ENCODE measurements around the gene TPMT. TPM values are rescaled to one million over a fixed set of nuclear protein-coding genes. Genes with fewer than 3 reads are reported as not detected.

Gene TPMT
- total and polyA plus RNA-seq, 12 donors, result 13.3 to 87.2 (median 20.1) TPM

- H3K36me3 ChIP-seq (replicated peaks in 1 of 2), result peaks cover 0 to 18% of the 10 kb centered on the region in 2 donors
- intact Hi-C loops (cut with DNase I), result no loop called here
- WGBS, 4 donors, result 95 to 100% (median 99%) methylated on average over 3 of the region's 3 CpGs
These were observed 13.4 kb upstream of the TPMT start for GRCh38 chr6:18168264-18168663.

GRCh38 chr6:18166312-18167036 is 11.6 kb upstream of the TPMT start:
- Histone ChIP-seq H3K36me3 (replicated peaks in 1 of 2) (peaks cover 0 to 29% of the 10 kb centered on the region in 2 donors), H3K4me3 (no peak overlapping the region), H3K27me3 (no peaks in the 10 kb centered on the region), H3K9me3 (replicated peaks in 1 of 3) (no peaks in the 10 kb centered on the region), H3K4me1 (replicated peaks in 1 of 2) (no peaks in the 10 kb centered on the region), H3K27ac (no peak overlapping the region)
- intact Hi-C loops (cut with DNase I), result no loop called here
- no peak for DNase-seq
- WGBS, 4 donors, result 92 to 97% (median 93%) methylated on average over 2 of the region's 2 CpGs
- TF ChIP-seq POLR2A (IDR thresholded peaks at IDR 0.05) (no peak), CTCF (IDR thresholded peaks at IDR 0.05) (no peak)

More at GRCh38 chr6:18168264-18168663, 13.4 kb upstream of the TPMT start:
- H3K27ac ChIP-seq, result no peak overlapping the region
- no peaks in the 10 kb centered on the region for H3K27me3 ChIP-seq
- no peak for DNase-seq
- H3K9me3 ChIP-seq (replicated peaks in 1 of 3), result no peaks in the 10 kb centered on the region
- no peak for TF ChIP-seq POLR2A (IDR thresholded peaks at IDR 0.05)
- no peak for TF ChIP-seq CTCF (IDR thresholded peaks at IDR 0.05)
- no peaks in the 10 kb centered on the region for H3K4me1 ChIP-seq (replicated peaks in 1 of 2)
- H3K4me3 ChIP-seq, result no peak overlapping the region

GRCh38 chr6:18165751-18166150 is 10.9 kb upstream of the TPMT start:
- no peaks in the 10 kb centered on the region for H3K27me3 ChIP-seq
- H3K27ac ChIP-seq, result no peak overlapping the region
- intact Hi-C loops (cut with DNase I), result no loop called here
- no peak for TF ChIP-seq POLR2A (IDR thresholded peaks at IDR 0.05)
- no peak for TF ChIP-seq CTCF (IDR thresholded peaks at IDR 0.05)
- no peaks in the 10 kb centered on the region for H3K4me1 ChIP-seq (replicated peaks in 1 of 2)
- peaks cover 0 to 36% of the 10 kb centered on the region in 2 donors for H3K36me3 ChIP-seq (replicated peaks in 1 of 2)
- no peak overlapping the region for H3K4me3 ChIP-seq
- H3K9me3 ChIP-seq (replicated peaks in 1 of 3), result no peaks in the 10 kb centered on the region
- 93 to 94% (median 94%) methylated on average over 4 of the region's 4 CpGs for WGBS, 4 donors
- no peak for DNase-seq

DNA sequence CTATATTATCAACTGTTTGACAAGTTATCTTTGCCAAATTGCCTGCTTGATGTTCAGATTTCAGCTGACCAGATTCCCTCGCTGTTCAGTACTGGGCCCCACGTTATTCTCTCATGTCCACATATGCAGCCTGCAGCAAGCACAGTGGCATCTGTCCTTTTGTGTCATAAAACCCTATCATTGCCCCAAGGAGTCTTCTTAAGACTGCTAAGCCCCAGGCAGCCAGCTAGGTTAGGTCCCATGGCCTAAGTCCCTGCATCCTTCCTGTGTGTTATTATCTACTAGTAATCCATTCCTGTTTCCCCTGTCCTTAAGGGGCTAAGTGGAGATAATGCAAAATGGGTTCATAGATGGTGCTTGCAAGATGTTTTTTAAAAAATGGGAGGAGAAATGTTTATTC is 7.5 kb upstream of the TPMT start:
- Histone ChIP-seq H3K27me3 (no peaks in the 10 kb centered on the region), H3K36me3 (replicated peaks in 1 of 2) (peaks cover 0 to 43% of the 10 kb centered on the region in 2 donors), H3K9me3 (replicated peaks in 1 of 3) (no peaks in the 10 kb centered on the region), H3K4me1 (replicated peaks in 1 of 2) (no peaks in the 10 kb centered on the region), H3K27ac (no peak overlapping the region), H3K4me3 (no peak overlapping the region)
- intact Hi-C loops (cut with DNase I), result no loop called here
- WGBS, 4 donors, result 88 to 97% (median 91%) methylated on average over 2 of the region's 2 CpGs
- DNase-seq, result no peak
- TF ChIP-seq CTCF (IDR thresholded peaks at IDR 0.05) (no peak), POLR2A (IDR thresholded peaks at IDR 0.05) (no peak)
